Measurements from ENCODE around the gene FAM210B. TPM values are rescaled to one million over a fixed set of nuclear protein-coding genes. Genes with fewer than 3 reads are reported as not detected.
"Not testable (repeated sequence)": the region's sequence is repeated elsewhere in the genome, so short reads cannot be mapped to it uniquely, and the experiment has no call there.

Gene FAM210B
- total RNA-seq, 1 donor from 2014 or later = 23.6 TPM

DNA sequence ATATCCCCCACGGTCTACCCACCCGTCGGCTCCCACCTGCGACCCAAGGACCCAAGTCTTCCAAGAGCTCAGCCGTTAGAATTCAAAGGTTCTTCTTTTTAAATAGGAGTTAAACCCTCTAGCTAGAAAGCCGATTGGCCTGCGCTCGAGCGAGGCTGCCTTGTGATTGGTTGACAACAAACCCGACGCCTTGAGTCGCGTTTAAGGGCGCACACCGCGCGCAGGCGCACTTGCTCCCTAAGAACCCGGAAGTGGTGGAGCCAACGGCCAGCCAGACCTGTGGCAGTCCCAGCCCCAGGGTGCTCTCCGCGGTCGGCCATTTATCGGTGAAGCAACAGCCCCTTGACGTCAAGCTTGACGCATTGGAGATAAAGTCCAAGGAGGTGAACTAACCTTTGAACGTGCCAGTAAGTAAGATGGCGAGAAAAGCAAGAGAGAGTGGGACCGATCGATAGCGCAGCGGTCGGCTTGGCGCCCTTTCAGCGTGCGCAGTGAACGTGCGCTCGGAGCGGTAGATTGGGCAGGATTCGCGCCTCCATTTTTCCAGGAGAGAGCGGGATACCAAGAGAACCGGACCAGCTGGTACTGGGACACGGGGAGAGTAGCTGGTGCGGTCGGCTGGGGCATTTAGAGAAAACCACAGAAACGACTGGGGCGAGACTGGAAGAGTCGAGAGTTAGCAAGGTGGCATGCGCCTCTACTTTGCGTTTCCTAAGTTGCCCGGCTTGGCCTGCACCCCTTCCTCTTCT lies 33.5 kb downstream of the FAM210B start, which contains the start of the genes AURKA and CSTF1:
Gene AURKA, minus strand, starts transcription at position 84 of the 749 bp plus-strand sequence. CDS start 4,018 bp downstream, outside the sequence.
Gene CSTF1, plus strand, starts transcription at position 514 of the 749 bp plus-strand sequence. CDS start 2,908 bp downstream, outside the sequence.
- peak; percentile 100 for DNase-seq (ENCODE audit: low read depth in 2 of 2)

DNA sequence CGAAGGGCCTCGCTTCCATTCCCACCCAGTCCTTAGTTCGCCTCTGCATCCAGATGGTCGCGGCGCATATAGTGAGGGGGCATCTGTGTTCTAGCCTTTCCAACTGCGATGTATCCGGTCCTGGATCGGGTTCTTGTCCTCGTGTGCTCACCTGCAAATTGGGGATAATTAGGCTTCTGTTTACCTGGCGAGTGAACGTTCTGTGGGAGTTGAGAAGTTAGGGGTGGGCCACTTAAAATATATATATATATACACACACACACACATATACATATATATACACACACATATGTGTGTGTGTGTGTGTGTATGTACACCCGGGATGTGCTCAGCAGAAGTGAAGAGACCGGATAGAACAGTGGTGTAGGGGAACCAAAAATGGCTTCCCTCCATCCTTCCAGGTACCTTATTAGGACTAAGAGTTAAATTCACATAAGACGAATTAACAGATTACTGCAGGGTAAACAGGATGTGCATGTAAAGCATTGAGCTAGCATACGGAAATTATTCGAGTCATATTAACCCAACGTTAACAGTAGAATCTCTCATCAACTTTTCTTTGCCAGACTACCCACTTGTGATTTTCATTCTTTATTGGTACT lies 34.2 kb downstream of the FAM210B start:
- DNase-seq (ENCODE audit: low read depth in 2 of 2) = peak; percentile 17 to 21

DNA sequence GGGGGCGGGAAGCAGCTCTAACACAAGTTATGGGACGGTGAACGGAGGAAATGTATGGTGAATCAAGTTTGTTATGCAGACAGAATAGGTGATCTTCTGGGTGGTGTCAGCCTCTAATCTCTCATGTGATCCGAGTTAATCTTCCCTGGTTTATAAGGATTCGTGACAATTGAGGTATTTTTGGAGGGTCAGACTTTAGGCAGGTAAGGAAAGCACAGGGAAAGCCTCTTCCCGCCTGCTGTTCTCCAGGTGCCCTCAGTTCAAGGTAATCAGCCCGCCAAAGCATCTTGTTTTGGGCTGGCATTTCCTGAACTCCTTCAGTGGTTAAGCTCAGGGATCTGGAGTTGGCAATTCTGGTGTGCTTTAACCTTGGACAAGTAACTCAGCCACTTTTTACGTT lies 34.9 kb downstream of the FAM210B start:
- DNase-seq (ENCODE audit: low read depth in 2 of 2) = no peak

DNA sequence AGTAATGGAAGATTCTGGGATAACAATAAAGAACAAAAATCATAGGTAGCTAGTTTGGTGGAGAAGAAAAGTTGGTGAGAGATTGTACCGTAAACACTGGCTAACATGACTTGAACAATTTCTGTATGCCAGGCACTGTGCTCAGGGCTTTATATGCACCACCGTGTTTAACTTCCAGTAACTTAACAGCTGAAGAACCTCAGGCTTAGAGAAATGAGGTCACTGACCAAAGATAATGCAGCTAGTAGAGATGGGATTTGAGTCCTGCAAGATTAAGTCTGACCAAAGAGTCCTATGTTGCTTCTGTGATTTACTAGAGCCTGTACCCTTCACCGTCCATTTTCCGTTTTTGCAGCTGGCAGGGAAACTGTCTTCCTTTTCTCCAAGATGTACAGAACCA lies 36.4 kb downstream of the FAM210B start:
- no peak for DNase-seq (ENCODE audit: low read depth in 2 of 2)

DNA sequence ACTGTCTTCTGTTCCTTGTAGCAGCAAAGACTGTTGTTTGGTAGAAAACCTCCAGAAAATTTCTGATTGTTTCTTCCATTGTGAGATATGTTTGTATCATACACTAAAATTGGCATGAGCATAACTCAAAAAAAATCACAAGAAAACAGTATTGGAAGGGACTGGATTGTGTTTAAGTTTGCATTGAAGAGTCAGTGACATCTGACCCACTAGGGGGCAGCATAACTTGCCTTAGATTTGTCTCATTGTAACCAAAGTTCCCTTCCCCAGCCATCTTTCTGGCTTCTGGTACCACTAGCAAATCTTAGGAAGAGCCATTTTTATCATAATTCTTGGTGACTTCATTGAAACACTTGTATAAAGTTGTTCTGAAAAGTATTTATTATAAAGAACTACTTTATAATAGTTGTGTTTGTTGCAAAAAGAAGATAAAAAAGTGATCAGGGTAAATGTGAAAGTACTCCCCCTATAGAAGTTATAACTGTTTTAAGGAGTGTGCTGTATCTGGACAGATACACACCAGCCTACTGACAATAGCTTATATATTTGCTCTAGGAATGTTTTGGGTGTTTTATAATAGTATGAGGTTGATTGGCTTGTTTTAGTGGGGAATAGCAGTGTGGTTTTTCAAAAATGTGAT lies 41.3 kb downstream of the FAM210B start:
- DNase-seq (ENCODE audit: low read depth in 2 of 2) = peak; percentile 84 to 86

DNA sequence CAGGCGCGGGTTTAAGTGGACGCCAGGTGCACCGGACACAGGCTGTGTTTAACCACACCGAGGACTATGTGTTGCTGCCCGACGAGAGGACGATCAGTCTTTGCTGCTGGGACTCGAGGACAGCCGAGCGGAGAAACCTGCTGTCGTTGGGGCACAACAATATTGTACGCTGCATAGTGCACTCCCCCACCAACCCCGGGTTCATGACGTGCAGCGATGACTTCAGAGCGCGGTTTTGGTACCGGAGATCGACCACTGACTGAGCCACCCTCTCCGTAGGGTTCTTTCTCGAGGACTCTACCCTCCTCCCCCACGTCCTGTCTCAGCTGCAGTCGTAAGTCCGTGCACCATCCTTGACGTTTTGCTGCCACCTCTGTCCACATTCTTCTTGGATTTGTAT lies 44.7 kb downstream of the FAM210B start:
- DNase-seq (ENCODE audit: low read depth in 2 of 2) = no peak

DNA sequence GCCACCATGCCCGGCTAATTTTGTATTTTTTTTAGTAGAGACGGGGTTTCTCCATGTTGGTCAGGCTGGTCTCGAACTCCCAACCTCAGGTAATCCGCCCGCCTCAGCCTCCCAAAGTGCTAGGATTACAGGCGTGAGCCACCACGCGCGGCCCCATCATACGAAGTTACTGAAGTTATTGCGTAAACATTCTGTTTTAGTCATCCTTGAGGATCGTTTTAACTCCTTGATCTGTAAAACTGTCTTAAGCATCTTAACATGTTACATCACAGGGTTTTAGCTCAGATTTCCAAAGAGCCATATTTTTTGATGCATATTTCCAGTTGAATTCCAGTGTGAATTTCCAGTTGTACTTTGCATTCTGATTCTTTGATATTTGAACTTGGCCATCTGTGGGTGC lies 46.6 kb downstream of the FAM210B start:
- DNase-seq (ENCODE audit: low read depth in 2 of 2) = not testable (repeated sequence)

DNA sequence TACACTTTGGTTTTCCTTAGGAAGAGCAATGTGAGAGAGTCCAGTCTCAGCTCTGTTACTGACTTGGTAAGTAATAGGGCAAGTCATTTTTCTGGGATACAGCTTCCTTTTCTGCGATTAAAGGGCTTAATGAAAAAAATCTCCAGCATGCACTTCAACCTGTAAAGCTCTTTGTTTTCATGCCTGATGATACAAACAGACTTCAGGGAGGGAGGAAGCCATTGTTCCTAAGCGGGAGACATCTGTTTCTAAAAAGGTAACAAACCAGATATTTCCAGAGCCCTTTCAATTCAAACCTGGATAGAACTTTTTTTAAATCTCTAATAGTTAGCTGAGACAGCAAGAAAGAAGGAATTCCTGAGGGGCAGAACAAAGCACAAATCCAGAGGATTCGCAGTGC lies 48.1 kb downstream of the FAM210B start:
- DNase-seq (ENCODE audit: low read depth in 2 of 2) = no peak

DNA sequence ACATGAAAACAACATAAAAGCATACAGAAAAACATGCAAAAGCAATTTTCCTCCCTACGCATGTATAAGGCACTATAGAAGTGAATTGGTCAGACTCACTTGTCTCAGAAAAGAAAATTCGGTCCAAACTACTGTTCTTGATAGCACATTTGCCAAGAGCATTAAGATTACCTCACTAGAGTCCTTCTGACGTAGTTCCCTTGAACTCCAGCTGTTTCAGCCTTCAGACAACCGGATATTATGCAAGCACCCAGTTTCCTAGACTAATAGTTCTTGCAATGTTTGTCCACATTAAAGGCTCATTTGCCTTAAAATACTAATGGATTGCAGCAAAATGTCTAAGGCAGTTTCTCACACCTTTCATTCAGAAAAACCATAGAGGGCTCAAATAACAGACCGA lies 50.7 kb downstream of the FAM210B start:
- no peak for DNase-seq (ENCODE audit: low read depth in 2 of 2)

DNA sequence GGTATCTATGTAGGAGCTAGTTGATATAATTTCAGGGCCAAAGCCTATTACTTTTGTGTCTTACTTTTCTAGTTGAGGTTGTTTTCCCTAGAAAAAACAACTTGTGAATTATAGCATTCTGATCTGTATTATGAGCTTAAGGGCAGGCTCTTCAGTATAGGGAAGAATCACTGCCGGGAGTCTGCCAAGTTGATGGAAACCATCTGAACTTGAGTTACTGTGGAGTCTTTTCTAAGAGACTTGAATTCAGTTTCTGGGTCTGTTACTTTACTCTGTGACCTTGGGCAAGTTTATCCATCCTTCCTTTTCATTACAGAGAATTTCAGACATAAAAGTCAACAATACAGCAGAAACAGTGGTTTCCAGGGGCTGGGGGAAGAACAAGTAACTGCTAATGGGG lies 51.2 kb downstream of the FAM210B start:
- DNase-seq (ENCODE audit: low read depth in 2 of 2) = no peak

DNA sequence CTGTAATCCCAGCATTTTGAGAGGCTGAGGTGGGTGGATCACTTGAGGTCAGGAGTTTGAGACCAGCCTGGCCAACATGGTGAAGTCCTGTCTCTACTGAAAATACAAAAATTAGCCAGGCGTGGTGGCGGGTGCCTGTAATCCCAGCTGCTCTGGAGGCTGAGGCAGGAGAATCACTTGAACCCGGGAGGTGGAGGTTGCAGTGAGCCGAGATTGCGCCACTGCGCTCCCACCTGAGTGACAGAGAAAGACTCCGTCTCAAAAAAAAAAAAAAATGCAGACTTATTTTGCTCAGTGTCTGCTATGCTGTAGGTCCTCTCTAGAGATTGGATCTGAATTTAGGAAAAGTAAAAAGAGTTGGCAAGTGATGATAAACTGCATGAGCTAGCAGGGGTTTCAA lies 52.5 kb downstream of the FAM210B start:
- not testable (repeated sequence) for DNase-seq (ENCODE audit: low read depth in 2 of 2)

DNA sequence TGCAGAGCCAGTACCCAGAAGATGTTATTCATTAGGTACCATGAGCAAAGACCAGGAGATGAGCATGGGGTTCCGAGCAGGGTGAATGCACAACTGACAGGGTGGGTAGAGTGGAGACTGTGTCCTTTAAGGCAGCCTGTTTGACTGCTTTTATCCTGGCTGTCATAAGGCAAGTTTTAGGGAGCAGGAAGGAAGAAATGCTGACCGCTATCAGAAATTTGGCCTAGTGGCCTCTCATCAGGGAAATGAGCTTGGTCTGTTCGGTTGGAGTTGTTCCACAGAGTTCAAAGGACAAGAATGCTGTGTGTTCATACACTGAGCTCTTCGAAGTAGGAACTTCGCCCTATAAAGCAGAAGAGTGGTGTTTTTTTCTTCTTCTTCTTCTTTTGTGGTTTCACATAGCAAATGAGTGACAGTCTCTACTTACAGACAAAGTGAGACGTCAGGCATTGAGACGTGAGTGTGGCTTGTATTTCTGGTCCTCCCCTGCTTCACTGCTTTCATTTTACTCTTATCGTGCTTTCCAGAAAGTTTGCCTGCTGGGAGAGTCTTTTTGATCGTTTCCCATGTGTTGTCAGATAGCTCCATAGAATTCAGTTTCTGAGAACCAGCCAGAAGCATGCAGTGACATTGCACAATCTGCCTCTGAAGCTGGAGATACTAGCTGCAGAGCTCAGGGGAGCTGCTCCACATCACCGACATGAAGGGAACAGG lies 53.1 kb downstream of the FAM210B start, which contains the start of gene CASS4:
Gene CASS4, plus strand, starts transcription at position 502 of the 714 bp plus-strand sequence. Its CDS starts 199 bp downstream, at position 701.
- DNase-seq (ENCODE audit: low read depth in 2 of 2) = peak; percentile 38 to 59

DNA sequence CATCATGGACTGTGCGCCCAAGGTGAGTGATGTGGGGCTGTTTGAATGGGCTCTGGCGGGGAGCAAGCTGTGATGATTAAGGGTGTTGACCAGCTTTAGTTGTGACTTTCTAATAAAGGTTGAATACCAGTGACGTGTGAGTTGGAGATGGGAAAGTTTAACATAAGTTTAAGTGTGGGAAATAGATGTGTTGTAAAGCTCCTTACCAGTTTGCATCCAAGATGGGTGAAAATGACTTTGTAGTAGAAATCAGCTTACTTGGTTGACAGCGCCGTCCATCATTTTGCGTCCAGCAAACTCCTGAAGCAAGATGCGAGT lies 53.7 kb downstream of the FAM210B start:
- no peak for DNase-seq (ENCODE audit: low read depth in 2 of 2)

DNA sequence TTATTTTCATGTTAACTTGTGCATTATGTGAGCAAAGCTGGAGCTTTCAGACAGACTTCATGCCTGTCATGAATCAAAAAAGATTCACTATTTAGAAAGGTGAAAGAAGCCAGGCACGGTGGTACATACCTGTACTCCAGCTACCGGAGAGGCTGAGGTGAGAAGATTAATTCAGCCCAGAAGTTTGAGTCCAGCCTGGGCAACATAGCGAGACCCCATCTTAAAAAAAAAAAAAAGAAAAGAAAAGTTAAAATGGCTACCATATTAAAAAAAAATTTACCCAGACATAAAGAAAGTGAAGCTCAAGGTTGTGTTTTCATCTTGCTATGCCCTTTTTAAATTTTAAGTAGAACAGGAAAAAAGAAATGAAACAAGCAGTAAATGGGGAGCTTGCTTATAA lies 54.2 kb downstream of the FAM210B start:
- no peak for DNase-seq (ENCODE audit: low read depth in 2 of 2)

DNA sequence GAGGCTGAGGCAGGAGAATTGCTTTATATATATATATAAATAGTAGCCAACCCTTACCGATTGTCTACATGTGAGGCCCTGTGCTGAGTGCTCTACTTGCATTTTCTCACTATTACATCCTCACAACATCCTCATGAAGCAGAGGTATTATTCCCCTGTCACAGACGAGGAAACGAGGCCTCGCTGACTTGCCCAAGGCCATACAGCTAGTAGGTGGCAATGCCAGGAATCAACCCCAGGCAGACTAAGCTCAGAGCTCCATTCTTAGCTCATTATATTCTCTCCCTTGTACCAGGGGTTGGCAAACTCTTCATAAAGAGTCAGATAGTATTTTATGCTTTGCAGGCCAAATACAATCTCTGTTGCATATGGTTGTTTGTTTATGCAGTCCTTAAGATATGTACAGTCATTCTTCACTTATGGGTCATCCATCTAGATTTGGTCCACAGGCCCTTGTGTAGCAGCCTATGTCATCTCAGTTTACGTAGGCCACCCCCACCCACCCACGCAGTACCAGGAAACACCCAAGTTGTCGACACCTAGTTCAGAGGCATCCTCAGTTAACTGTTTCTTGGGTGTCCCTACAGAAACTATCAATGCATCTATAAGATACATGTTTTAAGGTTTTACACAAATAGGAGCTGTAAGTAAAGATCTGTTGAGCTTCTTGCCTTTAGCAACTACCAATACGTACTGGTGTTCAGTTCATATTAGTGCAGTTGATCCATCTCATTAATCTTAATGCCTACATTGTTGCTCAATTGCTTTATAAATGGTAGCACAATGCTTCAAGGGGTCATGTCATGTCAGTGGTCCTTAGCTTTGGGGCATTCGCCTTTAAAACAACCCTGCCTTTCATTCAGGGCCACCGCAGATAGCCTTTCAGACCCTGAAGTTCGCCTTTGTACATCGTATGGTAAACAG lies 56.3 kb downstream of the FAM210B start:
- no peak for DNase-seq (ENCODE audit: low read depth in 2 of 2)

DNA sequence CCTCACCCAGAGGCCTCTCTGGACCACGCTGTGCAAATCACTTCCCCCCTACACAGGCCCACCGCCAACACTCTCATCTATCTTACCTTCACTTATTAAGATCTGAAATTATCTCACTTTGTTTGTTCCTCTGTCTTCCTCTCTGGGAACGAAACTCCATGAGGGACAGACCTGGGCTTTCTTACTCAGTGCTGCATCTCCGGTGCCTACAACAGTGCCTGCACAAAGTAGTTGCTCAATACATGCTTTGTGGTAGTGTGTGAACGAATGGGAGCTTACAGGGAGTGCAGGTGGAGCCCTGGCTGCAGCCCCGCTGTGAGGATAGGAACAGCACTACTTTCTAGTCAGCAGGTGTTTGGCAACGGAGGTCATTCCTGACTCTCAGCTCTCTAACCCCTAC lies 58.6 kb downstream of the FAM210B start:
- DNase-seq (ENCODE audit: low read depth in 2 of 2) = no peak

DNA sequence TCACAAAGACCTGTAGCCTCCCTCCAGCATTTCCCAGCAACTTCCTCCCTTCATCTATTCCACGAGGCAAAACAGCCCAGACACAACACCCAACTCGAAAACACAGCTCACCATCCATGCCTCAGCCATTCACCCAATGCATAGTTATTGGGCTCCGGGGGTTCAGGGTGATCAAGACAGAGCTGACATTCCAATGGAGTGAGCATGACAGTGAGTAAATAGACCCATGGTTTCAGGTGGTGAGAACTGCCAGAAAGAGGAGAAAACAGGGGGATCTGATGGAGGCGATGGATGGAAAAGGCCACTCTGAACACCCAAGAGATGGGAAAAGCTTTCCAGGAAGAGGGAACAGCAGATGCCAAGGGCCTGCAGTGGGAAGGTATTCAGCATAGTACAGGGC lies 59.1 kb downstream of the FAM210B start:
- no peak for DNase-seq (ENCODE audit: low read depth in 2 of 2)
